K562 (cell line): ENCODE results near the gene CSF2RB. TPM values are rescaled to one million over a fixed set of nuclear protein-coding genes. Genes with fewer than 3 reads are reported as not detected.

Source experiments
- ATAC-seq: fragments of 200-7000 bp; cut with Tn5 transposase; 3 replicates; pipeline ENCODE4 v1.9.1; 2020; ENCODE audit warnings: moderate library complexity
- BruUV-seq: library from RNA; stranded (reverse); fragments of 400-500 nt; replicated peaks from 2 replicates; lab custom pipeline; 2021; lab: Mats Ljungman, UMichigan
- CTCF ChIA-PET: fragments of 300-600 bp; formaldehyde crosslinking; extraction: SDS; loops from one replicate; lab custom pipeline; 2021; ENCODE audit warnings: low intra/inter-chr PET ratio; lab: Yijun Ruan, JAX
- POLR2A ChIA-PET: fragments of 300-600, 350-650 bp; sonication (Branson Sonifier 250); formaldehyde crosslinking; extraction: SDS; loops from one replicate; lab custom pipeline; 2021; ENCODE audit warnings: antibody characterized with exemption, inconsistent platforms; lab: Yijun Ruan, JAX
- DNase-seq, 4 experiments: peaks; one replicate each; pipeline versions ENCODE4 v3.0.0 to v3.0.0-alpha.2; 2011 to 2018; ENCODE audit warnings: low spot score in 3 of 4, mixed read lengths in 3 of 4; ENCODE audit errors: extremely low read depth in 1 of 4
- FAIRE-seq: peaks from 2 replicates; lab custom pipeline; 2011; peaks lifted over from hg19 to GRCh38; lab: Jason Lieb, UNC
- H2AFZ ChIP-seq: 2 replicates; pipeline ENCODE4 v1.6.0; 2011; ENCODE audit warnings: low read depth, low read length, control low read depth, inconsistent platforms
- H3K27ac ChIP-seq: fragments of 200-600 bp; 3 replicates; pipeline ENCODE4 v1.8.0; 2011; ENCODE audit warnings: low read depth, mild to moderate bottlenecking, control low read depth, inconsistent platforms, low read length, moderate library complexity, mixed read lengths; ENCODE audit errors: extremely low read depth
- H3K27me3 ChIP-seq, 2 experiments: fragments of 300-600 bp in 1 of 2; 2 replicates in 1 of 2; 3 replicates in 1 of 2; pipeline versions ENCODE4 v1.6.0 to v1.8.0; 2011; ENCODE audit warnings: inconsistent platforms in 2 of 2, low read length in 2 of 2, mild to moderate bottlenecking in 1 of 2, mixed read lengths in 1 of 2, moderate library complexity in 1 of 2; ENCODE audit not compliant: control insufficient read depth in 2 of 2, insufficient read depth in 2 of 2
- H3K36me3 ChIP-seq: fragments of 300-600 bp; 3 replicates; pipeline ENCODE4 v1.8.0; 2011; ENCODE audit warnings: mild to moderate bottlenecking, low read length, inconsistent platforms; ENCODE audit not compliant: control insufficient read depth, insufficient read depth
- H3K4me1 ChIP-seq, 2 experiments: fragments of 200-600 bp in 1 of 2; replicated peaks in 1 of 2; 2 replicates in 1 of 2; 3 replicates in 1 of 2; pipeline versions ENCODE4 v1.5.1 to v1.8.0; 2011; ENCODE audit warnings: inconsistent platforms in 2 of 2, low read length in 2 of 2, mild to moderate bottlenecking in 1 of 2, mixed read lengths in 1 of 2, moderate library complexity in 1 of 2; ENCODE audit not compliant: control insufficient read depth in 2 of 2, insufficient read depth in 2 of 2
- H3K4me2 ChIP-seq: 2 replicates; pipeline ENCODE4 v1.6.1; 2011; ENCODE audit warnings: low read length, control low read depth, inconsistent platforms, mixed read lengths; ENCODE audit not compliant: insufficient read depth
- H3K4me3 ChIP-seq: fragments of 200-600 bp; sonication (generic), shearing (Covaris generic); 2 replicates; pipeline ENCODE4 v1.5.1; 2016; ENCODE audit warnings: control low read depth, inconsistent platforms
- H3K79me2 ChIP-seq: fragments of 200-600 bp; 3 replicates; pipeline ENCODE4 v1.8.0; 2011; ENCODE audit warnings: low read length, inconsistent platforms; ENCODE audit not compliant: control insufficient read depth, insufficient read depth
- H3K9ac ChIP-seq, 2 experiments: 2 replicates each; pipeline versions ENCODE4 v1.6.0 to v1.6.1; 2011; ENCODE audit warnings: low read depth in 2 of 2, low read length in 2 of 2, control low read depth in 1 of 2, inconsistent platforms in 1 of 2, mild to moderate bottlenecking in 1 of 2, mixed read lengths in 1 of 2; ENCODE audit not compliant: insufficient read depth in 1 of 2
- H3K9me1 ChIP-seq: one replicate; pipeline ENCODE4 v1.6.0; 2011; ENCODE audit warnings: inconsistent platforms, mild to moderate bottlenecking, low read length, moderate library complexity; ENCODE audit not compliant: control insufficient read depth, insufficient read depth
- H3K9me3 ChIP-seq: replicated peaks from 2 replicates; pipeline ENCODE4 v1.5.1; 2011; ENCODE audit warnings: low read depth, low read length, inconsistent platforms; ENCODE audit not compliant: control insufficient read depth, insufficient read depth
- H4K20me1 ChIP-seq: replicated peaks from 2 replicates; pipeline ENCODE4 v1.6.1; 2011; ENCODE audit warnings: low read length, inconsistent platforms, mixed read lengths; ENCODE audit not compliant: control insufficient read depth, insufficient read depth
- FOS ChIP-seq: IDR thresholded peaks from 3 replicates; pipeline ENCODE4 v1.6.1; 2011; ENCODE audit not compliant: insufficient read length; ENCODE audit errors: extremely low read depth
- GABPB2 ChIP-seq: fragments of 250-450 bp; sonication (Bioruptor Pico); conservative IDR thresholded peaks from 2 replicates; pipeline ENCODE4 v1.5.1; 2021; ENCODE audit warnings: mild to moderate bottlenecking
- GATA2 ChIP-seq: sonication (generic); formaldehyde crosslinking; IDR thresholded peaks from 2 replicates; pipeline ENCODE4 v1.4.0; 2020; ENCODE audit warnings: mild to moderate bottlenecking, missing genetic modification reagents
- NCOA2 ChIP-seq, 2 experiments: fragments of 450-650 bp; IDR thresholded peaks; 2 replicates each; pipeline ENCODE4 v1.6.1; 2018; ENCODE audit warnings: mild to moderate bottlenecking in 2 of 2, moderate library complexity in 1 of 2; ENCODE audit not compliant: partially characterized antibody in 2 of 2
- POLR2G ChIP-seq: fragments of 200-400 bp; formaldehyde crosslinking; IDR thresholded peaks from 2 replicates; pipeline ENCODE4 v1.6.1; 2017; ENCODE audit warnings: low read depth, mild to moderate bottlenecking, antibody characterized with exemption, low read length, moderate library complexity
- ZBTB7A ChIP-seq: IDR thresholded peaks from 2 replicates; pipeline ENCODE4 v1.6.1; 2011; ENCODE audit warnings: low read depth, mild to moderate bottlenecking, low read length, moderate library complexity, borderline replicate concordance; ENCODE audit not compliant: control insufficient read depth
- ZNF274 ChIP-seq: IDR thresholded peaks from 2 replicates; pipeline ENCODE4 v1.6.1; 2011; ENCODE audit warnings: low read depth, mild to moderate bottlenecking, low read length, moderate library complexity, borderline replicate concordance
- ZZZ3 ChIP-seq: fragments of 450-650 bp; IDR thresholded peaks from 2 replicates; pipeline ENCODE4 v1.6.1; 2016; ENCODE audit warnings: antibody characterized with exemption, mild to moderate bottlenecking, moderate library complexity
- WGBS: fragments of 100-300 bp; shearing (Covaris generic); methylation state at CpG from one replicate; pipeline ENCODE4 v1.1.6; 2016; ENCODE audit warnings: low coverage, mixed read lengths; ENCODE audit not compliant: insufficient coverage; ENCODE audit errors: missing lambda C conversion rate; 5-methylcytosine and 5-hydroxymethylcytosine counted together
- in situ Hi-C: fragments of 300-500 bp; cut with MboI; formaldehyde crosslinking; loops from 4 replicates; pipeline ENCODE4 v1.15.0; 2018; ENCODE audit warnings: inconsistent platforms, mixed read lengths
- intact Hi-C: fragments of 100-400 bp; cut with micrococcal nuclease; formaldehyde crosslinking; loops from 2 replicates; pipeline ENCODE4 v1.14.2; 2022
- polyA plus RNA-seq, 8 experiments: library from polyadenylated mRNA; depleted of rRNA in 4 of 8; stranded (reverse) in 5 of 8; unstranded in 3 of 8; fragments of >200 nt; fragmentation: Nextera tagmentation in 2 of 8; fragmentation: Illumina TruSeq in 1 of 8; extraction: Ambion mirVana in 2 of 8; extraction: Trizol in 1 of 8; gene quantifications; 2 replicates each; pipeline versions ENCODE4 v1.2.1 to v1.2.3, GENCODE V29; 2011 to 2014; ENCODE audit warnings: inconsistent platforms in 1 of 8, missing spikeins in 1 of 8
- total RNA-seq, 7 experiments: library from RNA; depleted of rRNA in 6 of 7; stranded (reverse); fragments of >200 nt in 6 of 7; fragmentation: Illumina TruSeq in 2 of 7; extraction: Trizol in 2 of 7; gene quantifications; 2 replicates each; pipeline versions ENCODE4 v1.2.1 to v1.2.3, GENCODE V29; 2011 to 2021; ENCODE audit warnings: low replicate concordance in 1 of 7
- TF ChIP-seq, protein P1 (sequence below): fragments of 450-650 bp; IDR thresholded peaks from 2 replicates; pipeline ENCODE4 v1.7.0; 2016; ENCODE audit warnings: borderline replicate concordance
- TF ChIP-seq, protein P2 (sequence below): fragments of 250-450 bp; sonication (Bioruptor Pico); IDR thresholded peaks from 2 replicates; pipeline ENCODE4 v1.8.0; 2021; ENCODE audit warnings: mild to moderate bottlenecking, moderate library complexity
- TF ChIP-seq, protein P3 (sequence below): fragments of 250-450 bp; sonication (Bioruptor Pico); IDR thresholded peaks from 2 replicates; pipeline ENCODE4 v1.8.0; 2021; ENCODE audit warnings: moderate library complexity, mild to moderate bottlenecking, inconsistent platforms
- TF ChIP-seq, protein P4 (sequence below): sonication (generic); formaldehyde crosslinking; IDR thresholded peaks from 2 replicates; pipeline ENCODE4 v1.8.1; 2023; ENCODE audit warnings: mild to moderate bottlenecking, missing genetic modification reagents
- TF ChIP-seq, protein P5 (sequence below), 2 experiments: fragments of 250-450 bp in 1 of 2; fragments of 450-650 bp in 1 of 2; sonication (Bioruptor Pico) in 1 of 2; IDR thresholded peaks; 2 replicates each; pipeline versions ENCODE4 v1.6.1 to v1.8.0; 2016 to 2021; ENCODE audit warnings: mild to moderate bottlenecking in 2 of 2, moderate library complexity in 2 of 2, missing compliant biosample characterization in 1 of 2, missing genetic modification characterization in 1 of 2

The CSF2RB gene
- total and polyA plus RNA-seq, 9 of the 15 experiments (the other 6 are each of a cell fraction or from before 2014, with no cell fraction given), result 0.04 to 1.0 (median 0.36) TPM

DNA sequence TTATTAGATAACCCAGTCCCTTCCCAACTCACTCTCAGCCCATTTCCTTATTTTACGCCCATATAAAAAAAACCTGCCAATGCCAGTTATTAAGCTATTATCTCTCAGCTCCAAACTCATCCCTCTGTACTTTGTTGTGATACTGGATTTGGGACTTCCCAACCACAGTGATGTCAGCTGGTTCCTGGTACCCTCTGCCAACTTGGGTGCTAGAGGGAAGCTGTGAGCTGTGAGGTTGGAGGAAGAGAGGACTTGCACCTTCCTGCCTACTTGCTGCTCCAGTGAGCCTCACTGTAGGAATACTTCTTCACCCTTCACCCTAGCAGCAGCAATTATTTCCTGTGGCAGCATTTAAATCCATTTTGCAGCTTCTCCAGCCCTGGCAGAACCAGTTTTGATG is 19.2 kb upstream of the CSF2RB start:
- no peak for ATAC-seq
- H3K9ac ChIP-seq, result no peak overlapping the region
- in situ Hi-C loops (no loop called here), intact Hi-C loops (no loop called here)
- H3K27ac ChIP-seq, result no peak overlapping the region
- ChIA-PET POLR2A (interaction anchor here (0.7 kb wide), 1 partner anchor 1201 kb away, joined by 4 read pairs; no protein-coding TSS in a partner anchor), CTCF (no interaction called here)
- H3K4me3 ChIP-seq, result no peak overlapping the region
- no TSS peak for BruUV-seq
- H3K9me3 ChIP-seq, result no peaks in the 10 kb centered on the region
- DNase-seq, result no peak
- H3K4me2 ChIP-seq, result no peak overlapping the region
- peaks cover 0 to 13% of the 10 kb centered on the region in 2 experiments; a peak in 2 of 5 replicates for H3K27me3 ChIP-seq
- no peaks in the 10 kb centered on the region for H3K9me1 ChIP-seq
- no peaks in the 10 kb centered on the region for H4K20me1 ChIP-seq
- no peak for FAIRE-seq
- no peaks in the 10 kb centered on the region for H3K36me3 ChIP-seq
- H3K4me1 ChIP-seq, result 0 out of 5 replicates have a peak, but pooled peaks cover 0 to 1% of the 10 kb centered on the region in 2 experiments
- H2AFZ ChIP-seq, result no peak overlapping the region
- WGBS, result 13% methylated on average over 1 of the region's 1 CpG
- no peaks in the 10 kb centered on the region for H3K79me2 ChIP-seq
- TF ChIP-seq ZBTB7A, result no peak
- TF ChIP-seq GABPB2 (CRISPR knock-in tag), result no peak
- TF ChIP-seq GATA2 (CRISPR knock-in tag), result no peak
- no peak for TF ChIP-seq ZNF274
- no peak for TF ChIP-seq FOS
- TF ChIP-seq, protein P1, sequence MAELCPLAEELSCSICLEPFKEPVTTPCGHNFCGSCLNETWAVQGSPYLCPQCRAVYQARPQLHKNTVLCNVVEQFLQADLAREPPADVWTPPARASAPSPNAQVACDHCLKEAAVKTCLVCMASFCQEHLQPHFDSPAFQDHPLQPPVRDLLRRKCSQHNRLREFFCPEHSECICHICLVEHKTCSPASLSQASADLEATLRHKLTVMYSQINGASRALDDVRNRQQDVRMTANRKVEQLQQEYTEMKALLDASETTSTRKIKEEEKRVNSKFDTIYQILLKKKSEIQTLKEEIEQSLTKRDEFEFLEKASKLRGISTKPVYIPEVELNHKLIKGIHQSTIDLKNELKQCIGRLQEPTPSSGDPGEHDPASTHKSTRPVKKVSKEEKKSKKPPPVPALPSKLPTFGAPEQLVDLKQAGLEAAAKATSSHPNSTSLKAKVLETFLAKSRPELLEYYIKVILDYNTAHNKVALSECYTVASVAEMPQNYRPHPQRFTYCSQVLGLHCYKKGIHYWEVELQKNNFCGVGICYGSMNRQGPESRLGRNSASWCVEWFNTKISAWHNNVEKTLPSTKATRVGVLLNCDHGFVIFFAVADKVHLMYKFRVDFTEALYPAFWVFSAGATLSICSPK, result no peak
- TF ChIP-seq POLR2G, result no peak
- no peak for TF ChIP-seq ZZZ3
- TF ChIP-seq, protein P2, sequence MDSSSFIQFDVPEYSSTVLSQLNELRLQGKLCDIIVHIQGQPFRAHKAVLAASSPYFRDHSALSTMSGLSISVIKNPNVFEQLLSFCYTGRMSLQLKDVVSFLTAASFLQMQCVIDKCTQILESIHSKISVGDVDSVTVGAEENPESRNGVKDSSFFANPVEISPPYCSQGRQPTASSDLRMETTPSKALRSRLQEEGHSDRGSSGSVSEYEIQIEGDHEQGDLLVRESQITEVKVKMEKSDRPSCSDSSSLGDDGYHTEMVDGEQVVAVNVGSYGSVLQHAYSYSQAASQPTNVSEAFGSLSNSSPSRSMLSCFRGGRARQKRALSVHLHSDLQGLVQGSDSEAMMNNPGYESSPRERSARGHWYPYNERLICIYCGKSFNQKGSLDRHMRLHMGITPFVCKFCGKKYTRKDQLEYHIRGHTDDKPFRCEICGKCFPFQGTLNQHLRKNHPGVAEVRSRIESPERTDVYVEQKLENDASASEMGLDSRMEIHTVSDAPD (CRISPR knock-in tag), result no peak
- TF ChIP-seq, protein P3, sequence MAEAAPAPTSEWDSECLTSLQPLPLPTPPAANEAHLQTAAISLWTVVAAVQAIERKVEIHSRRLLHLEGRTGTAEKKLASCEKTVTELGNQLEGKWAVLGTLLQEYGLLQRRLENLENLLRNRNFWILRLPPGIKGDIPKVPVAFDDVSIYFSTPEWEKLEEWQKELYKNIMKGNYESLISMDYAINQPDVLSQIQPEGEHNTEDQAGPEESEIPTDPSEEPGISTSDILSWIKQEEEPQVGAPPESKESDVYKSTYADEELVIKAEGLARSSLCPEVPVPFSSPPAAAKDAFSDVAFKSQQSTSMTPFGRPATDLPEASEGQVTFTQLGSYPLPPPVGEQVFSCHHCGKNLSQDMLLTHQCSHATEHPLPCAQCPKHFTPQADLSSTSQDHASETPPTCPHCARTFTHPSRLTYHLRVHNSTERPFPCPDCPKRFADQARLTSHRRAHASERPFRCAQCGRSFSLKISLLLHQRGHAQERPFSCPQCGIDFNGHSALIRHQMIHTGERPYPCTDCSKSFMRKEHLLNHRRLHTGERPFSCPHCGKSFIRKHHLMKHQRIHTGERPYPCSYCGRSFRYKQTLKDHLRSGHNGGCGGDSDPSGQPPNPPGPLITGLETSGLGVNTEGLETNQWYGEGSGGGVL (CRISPR knock-in tag), result no peak
- TF ChIP-seq, protein P4, sequence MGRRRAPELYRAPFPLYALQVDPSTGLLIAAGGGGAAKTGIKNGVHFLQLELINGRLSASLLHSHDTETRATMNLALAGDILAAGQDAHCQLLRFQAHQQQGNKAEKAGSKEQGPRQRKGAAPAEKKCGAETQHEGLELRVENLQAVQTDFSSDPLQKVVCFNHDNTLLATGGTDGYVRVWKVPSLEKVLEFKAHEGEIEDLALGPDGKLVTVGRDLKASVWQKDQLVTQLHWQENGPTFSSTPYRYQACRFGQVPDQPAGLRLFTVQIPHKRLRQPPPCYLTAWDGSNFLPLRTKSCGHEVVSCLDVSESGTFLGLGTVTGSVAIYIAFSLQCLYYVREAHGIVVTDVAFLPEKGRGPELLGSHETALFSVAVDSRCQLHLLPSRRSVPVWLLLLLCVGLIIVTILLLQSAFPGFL (CRISPR knock-in tag), result no peak
- TF ChIP-seq NCOA2 (IDR thresholded peaks at IDR 0.05; ENCODE audit: partially characterized antibody in 2 of 2), result no peak
- TF ChIP-seq, protein P5, sequence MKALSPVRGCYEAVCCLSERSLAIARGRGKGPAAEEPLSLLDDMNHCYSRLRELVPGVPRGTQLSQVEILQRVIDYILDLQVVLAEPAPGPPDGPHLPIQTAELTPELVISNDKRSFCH (CRISPR knock-in tag; IDR thresholded peaks at IDR 0.05), result no peak
- TF ChIP-seq, protein P5 (tag; IDR thresholded peaks at IDR 0.05), result no peak
